NCI-H526 (cell line): ENCODE data around the gene HOXA9.

Experiments
- DNase-seq, 2 experiments: peaks; one replicate each; lab custom pipeline; 2025; lab: John Stamatoyannopoulos, UW

The HOXA9 gene

GRCh38 chr7:27165089-27165995 lies at the start of gene HOXA9:
HOXA9 (minus strand) TSS chr7:27165537; CDS start chr7:27165457, 80 bp downstream.
- DNase-seq: peak in 1 of 2 experiments; percentile 93

- no peak for DNase-seq
Measured at GRCh38 chr7:27214239-27214950, 49.1 kb upstream of the HOXA9 start.

- DNase-seq: no peak
Measured at GRCh38 chr7:27213433-27214238, 48.3 kb upstream of the HOXA9 start.

GRCh38 chr7:27212497-27213432 lies 47.4 kb upstream of the HOXA9 start:
- DNase-seq: no peak

- DNase-seq: no peak
Measured at GRCh38 chr7:27211764-27212204, 46.4 kb upstream of the HOXA9 start.

GRCh38 chr7:27211084-27211446 lies 45.7 kb upstream of the HOXA9 start:
- no peak for DNase-seq

- peak in 1 of 2 experiments; percentile 60 for DNase-seq
Measured at GRCh38 chr7:27210441-27211083, 45.2 kb upstream of the HOXA9 start.

GRCh38 chr7:27209933-27210440 lies 44.6 kb upstream of the HOXA9 start:
- DNase-seq: no peak

- no peak for DNase-seq
Measured at GRCh38 chr7:27208998-27209397, 43.7 kb upstream of the HOXA9 start.

GRCh38 chr7:27207348-27207985 lies 42.1 kb upstream of the HOXA9 start:
- DNase-seq: no peak

- DNase-seq: peak in 1 of 2 experiments; percentile 31
Measured at GRCh38 chr7:27205325-27206280, 40.3 kb upstream of the HOXA9 start.

- peak in 1 of 2 experiments; percentile 68 for DNase-seq
Measured at GRCh38 chr7:27204851-27205322, 39.5 kb upstream of the HOXA9 start.

- DNase-seq: no peak
Measured at GRCh38 chr7:27203964-27204594, 38.7 kb upstream of the HOXA9 start.

- DNase-seq: no peak
Measured at GRCh38 chr7:27203365-27203953, 38.1 kb upstream of the HOXA9 start.

- DNase-seq: no peak
Measured at GRCh38 chr7:27202862-27203134, 37.5 kb upstream of the HOXA9 start.

- no peak for DNase-seq
Measured at GRCh38 chr7:27202018-27202861, 36.9 kb upstream of the HOXA9 start.

GRCh38 chr7:27201580-27202017 lies 36.3 kb upstream of the HOXA9 start:
- DNase-seq: no peak
